Measurements from ENCODE around the gene SLC43A1.

- TF ChIP-seq, protein P1, sequence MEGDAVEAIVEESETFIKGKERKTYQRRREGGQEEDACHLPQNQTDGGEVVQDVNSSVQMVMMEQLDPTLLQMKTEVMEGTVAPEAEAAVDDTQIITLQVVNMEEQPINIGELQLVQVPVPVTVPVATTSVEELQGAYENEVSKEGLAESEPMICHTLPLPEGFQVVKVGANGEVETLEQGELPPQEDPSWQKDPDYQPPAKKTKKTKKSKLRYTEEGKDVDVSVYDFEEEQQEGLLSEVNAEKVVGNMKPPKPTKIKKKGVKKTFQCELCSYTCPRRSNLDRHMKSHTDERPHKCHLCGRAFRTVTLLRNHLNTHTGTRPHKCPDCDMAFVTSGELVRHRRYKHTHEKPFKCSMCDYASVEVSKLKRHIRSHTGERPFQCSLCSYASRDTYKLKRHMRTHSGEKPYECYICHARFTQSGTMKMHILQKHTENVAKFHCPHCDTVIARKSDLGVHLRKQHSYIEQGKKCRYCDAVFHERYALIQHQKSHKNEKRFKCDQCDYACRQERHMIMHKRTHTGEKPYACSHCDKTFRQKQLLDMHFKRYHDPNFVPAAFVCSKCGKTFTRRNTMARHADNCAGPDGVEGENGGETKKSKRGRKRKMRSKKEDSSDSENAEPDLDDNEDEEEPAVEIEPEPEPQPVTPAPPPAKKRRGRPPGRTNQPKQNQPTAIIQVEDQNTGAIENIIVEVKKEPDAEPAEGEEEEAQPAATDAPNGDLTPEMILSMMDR (IDR thresholded peaks at IDR 0.05): no peak
- no peak for TF ChIP-seq POLR2A (IDR thresholded peaks at IDR 0.05)
These were observed 61.8 kb downstream of the SLC43A1 start for GRCh38 chr11:57453543-57454177.
